Small intestine (tissue), 7 donors: ENCODE results near the gene ROMO1. TPM values are rescaled to one million over a fixed set of nuclear protein-coding genes. Genes with fewer than 3 reads are reported as not detected.

ENCODE experiments used
- DNase-seq, 2 donors: peaks; one replicate each; pipeline versions ENCODE4 v3.0.0 to v3.0.0-alpha.2; 2013
- FAIRE-seq: peaks from 2 replicates; lab custom pipeline; 2012; peaks lifted over from hg19 to GRCh38; lab: Jason Lieb, UNC
- H3K27ac ChIP-seq, 3 donors: one replicate each; pipeline ENCODE4 v1.5.1; 2013; ENCODE audit warnings: low read length in 2 of 3, mild to moderate bottlenecking in 2 of 3, control low read depth in 1 of 3, inconsistent platforms in 1 of 3, low read depth in 1 of 3, moderate library complexity in 1 of 3
- H3K27me3 ChIP-seq, 3 donors: one replicate each; pipeline ENCODE4 v1.6.1; 2013; ENCODE audit warnings: low read length in 3 of 3, inconsistent platforms in 1 of 3; ENCODE audit not compliant: control insufficient read depth in 3 of 3, insufficient read depth in 3 of 3
- H3K36me3 ChIP-seq, 3 donors: one replicate each; pipeline ENCODE4 v1.6.1; 2013; ENCODE audit warnings: low read length in 3 of 3, inconsistent platforms in 1 of 3, low read depth in 1 of 3, mild to moderate bottlenecking in 1 of 3, moderate library complexity in 1 of 3; ENCODE audit not compliant: control insufficient read depth in 3 of 3, insufficient read depth in 2 of 3
- H3K4me1 ChIP-seq, 3 donors: one replicate each; pipeline ENCODE4 v1.6.1; 2013; ENCODE audit warnings: low read length in 2 of 3, inconsistent platforms in 1 of 3, low read depth in 1 of 3, mild to moderate bottlenecking in 1 of 3, moderate library complexity in 1 of 3; ENCODE audit not compliant: control insufficient read depth in 3 of 3, insufficient read depth in 2 of 3
- H3K4me3 ChIP-seq, 3 donors: one replicate each; pipeline ENCODE4 v1.5.1; 2013; ENCODE audit warnings: low read length in 3 of 3, control low read depth in 1 of 3, inconsistent platforms in 1 of 3, low read depth in 1 of 3, mild to moderate bottlenecking in 1 of 3, moderate library complexity in 1 of 3
- H3K9me3 ChIP-seq, 2 donors: one replicate each; pipeline ENCODE4 v1.6.1; 2013; ENCODE audit warnings: low read depth in 1 of 2, low read length in 1 of 2; ENCODE audit not compliant: control insufficient read depth in 2 of 2, insufficient read depth in 1 of 2
- WGBS, 3 donors: extraction: QIAGEN DNeasy Blood & Tissue Kit; methylation state at CpG; one replicate each; pipeline ENCODE4 v1.1.7; 2013; 5-methylcytosine and 5-hydroxymethylcytosine counted together
- polyA plus RNA-seq, 4 donors: library from polyadenylated mRNA; stranded (reverse) in 3 of 4; unstranded in 1 of 4; fragments of 200-250 nt in 3 of 4; fragments of 120-200 nt in 1 of 4; gene quantifications; one replicate each; pipeline versions ENCODE4 v1.2.1 to v1.2.3, GENCODE V29; 2013
- donor health status: healthy with polysubstance abuse.
- donor health status: control.
- donor health status: control.
- donor health status: Bipolar disorder and iron deficiency.
- donor health status: healthy.

Gene ROMO1
- polyA plus RNA-seq, 4 donors: 139 to 755 (median 502) TPM

- Histone ChIP-seq H3K27me3 (no peaks in the 10 kb centered on the region), H3K4me1 (no peaks in the 10 kb centered on the region), H3K4me3 (no peak overlapping the region), H3K36me3 (peaks cover 17 to 25% (median 18%) of the 10 kb centered on the region in 3 donors), H3K9me3 (no peaks in the 10 kb centered on the region), H3K27ac (no peak overlapping the region)
- no peak for FAIRE-seq
- no peak for DNase-seq
- 95 to 98% (median 97%) methylated on average over 9 of the region's 9 CpGs for whole genome bisulfite sequencing, 3 donors
These were observed 44.8 kb upstream of the ROMO1 start for GRCh38 chr20:35654415-35654814.

GRCh38 chr20:35657271-35657670 lies 41.9 kb upstream of the ROMO1 start:
- no peak overlapping the region for H3K27ac ChIP-seq

GRCh38 chr20:35660122-35660937 lies 38.9 kb upstream of the ROMO1 start:
- Histone ChIP-seq H3K27ac (peak overlapping the region in 1 of 3 donors; percentile 38), H3K27me3 (no peaks in the 10 kb centered on the region), H3K4me3 (no peak overlapping the region), H3K36me3 (peaks cover 0 to 4% (median 0%) of the 10 kb centered on the region in 3 donors), H3K9me3 (no peaks in the 10 kb centered on the region), H3K4me1 (peaks cover 3 to 11% (median 7%) of the 10 kb centered on the region in 3 donors)
- DNase-seq (no peak), FAIRE-seq (no peak)
- WGBS, 3 donors: 84 to 93% (median 85%) methylated on average over 10 of the region's 10 CpGs

More at GRCh38 chr20:35657271-35657670, 41.9 kb upstream of the ROMO1 start:
- Histone ChIP-seq H3K4me3 (no peak overlapping the region), H3K4me1 (peaks cover 0 to 8% (median 7%) of the 10 kb centered on the region in 3 donors), H3K36me3 (peaks cover 17 to 25% (median 18%) of the 10 kb centered on the region in 3 donors), H3K9me3 (no peaks in the 10 kb centered on the region), H3K27me3 (no peaks in the 10 kb centered on the region)
- WGBS, 3 donors: 21 to 30% (median 27%) methylated on average over 1 of the region's 1 CpG
- DNase-seq: no peak
- no peak for FAIRE-seq

- Histone ChIP-seq H3K36me3 (peaks cover 0 to 4% (median 0%) of the 10 kb centered on the region in 3 donors), H3K4me1 (peaks cover 3 to 11% (median 7%) of the 10 kb centered on the region in 3 donors), H3K4me3 (no peak overlapping the region), H3K9me3 (no peaks in the 10 kb centered on the region), H3K27ac (no peak overlapping the region), H3K27me3 (no peaks in the 10 kb centered on the region)
- WGBS, 3 donors: 61 to 80% (median 65%) methylated on average over 2 of the region's 2 CpGs
- DNase-seq (no peak), FAIRE-seq (no peak)
These were observed 38.2 kb upstream of the ROMO1 start for GRCh38 chr20:35661053-35661452.

GRCh38 chr20:35661908-35662307 lies 37.3 kb upstream of the ROMO1 start:
- FAIRE-seq (no peak), DNase-seq (no peak)
- 21 to 26% (median 25%) methylated on average over 3 of the region's 3 CpGs for WGBS, 3 donors
- Histone ChIP-seq H3K4me3 (no peak overlapping the region), H3K36me3 (no peaks in the 10 kb centered on the region), H3K4me1 (peaks cover 3 to 11% (median 7%) of the 10 kb centered on the region in 3 donors), H3K27ac (no peak overlapping the region), H3K9me3 (no peaks in the 10 kb centered on the region), H3K27me3 (no peaks in the 10 kb centered on the region)

GRCh38 chr20:35662551-35662950 lies 36.7 kb upstream of the ROMO1 start:
- peak overlapping the region in 1 of 3 donors; percentile 33 for H3K4me3 ChIP-seq
- no peaks in the 10 kb centered on the region for H3K36me3 ChIP-seq
- WGBS, 3 donors: 0 to 12% (median 7%) methylated on average over 2 of the region's 2 CpGs
- FAIRE-seq: no peak
- H3K27me3 ChIP-seq: no peaks in the 10 kb centered on the region
- H3K27ac ChIP-seq: no peak overlapping the region
- H3K4me1 ChIP-seq: peaks cover 3 to 11% (median 7%) of the 10 kb centered on the region in 3 donors
- no peak for DNase-seq
- no peaks in the 10 kb centered on the region for H3K9me3 ChIP-seq

- DNase-seq (peak; percentile 61 to 77), FAIRE-seq (no peak)
- WGBS, 3 donors: 0 to 1% (median 0%) methylated on average over 28 of the region's 28 CpGs
- Histone ChIP-seq H3K36me3 (peaks cover 0 to 2% (median 0%) of the 10 kb centered on the region in 3 donors), H3K4me1 (peaks cover 3 to 11% (median 7%) of the 10 kb centered on the region in 3 donors), H3K27me3 (no peaks in the 10 kb centered on the region), H3K9me3 (no peaks in the 10 kb centered on the region), H3K4me3 (peak overlapping the region; percentile 81 to 89 (median 89)), H3K27ac (peak overlapping the region; percentile 95 to 99 (median 98))
These were observed 35.4 kb upstream of the ROMO1 start for GRCh38 chr20:35663516-35664465.
